GM19035 (cell line): ENCODE data around the gene OPN4.

ENCODE experiments used
- ATAC-seq: cut with Tn5 transposase; IDR thresholded peaks from one replicate; pipeline ENCODE4 v1.9.1; 2021; ENCODE audit not compliant: unreplicated experiment

OPN4 gene

DNA sequence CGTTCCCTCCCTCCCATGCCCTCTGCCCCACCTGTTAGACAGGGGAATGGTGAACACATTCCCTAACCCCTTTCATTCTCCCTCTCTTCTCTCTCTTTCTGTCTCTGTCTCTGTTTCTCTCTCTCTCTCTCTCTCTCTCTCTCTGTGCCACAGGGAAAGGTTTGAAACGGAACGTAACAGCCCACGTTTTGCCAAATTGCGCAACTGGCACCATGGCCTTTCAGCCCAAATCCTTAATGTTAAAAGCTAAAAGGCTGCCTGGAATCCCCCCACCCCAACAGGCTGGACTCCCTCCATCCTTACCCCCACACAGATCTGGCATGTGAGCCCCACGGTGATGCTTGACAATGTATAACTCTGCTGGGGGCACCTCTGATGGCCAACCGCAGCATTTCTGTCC, 44.8 kb downstream of the OPN4 start:
- ATAC-seq = no peak

- ATAC-seq = no peak
Observed at GRCh38 chr10:86699541-86699940, 45.2 kb downstream of the OPN4 start.

- no peak for ATAC-seq
Observed at GRCh38 chr10:86699991-86700840, 45.9 kb downstream of the OPN4 start.

- ATAC-seq = no peak
Observed at GRCh38 chr10:86700851-86701617, 46.7 kb downstream of the OPN4 start.

DNA sequence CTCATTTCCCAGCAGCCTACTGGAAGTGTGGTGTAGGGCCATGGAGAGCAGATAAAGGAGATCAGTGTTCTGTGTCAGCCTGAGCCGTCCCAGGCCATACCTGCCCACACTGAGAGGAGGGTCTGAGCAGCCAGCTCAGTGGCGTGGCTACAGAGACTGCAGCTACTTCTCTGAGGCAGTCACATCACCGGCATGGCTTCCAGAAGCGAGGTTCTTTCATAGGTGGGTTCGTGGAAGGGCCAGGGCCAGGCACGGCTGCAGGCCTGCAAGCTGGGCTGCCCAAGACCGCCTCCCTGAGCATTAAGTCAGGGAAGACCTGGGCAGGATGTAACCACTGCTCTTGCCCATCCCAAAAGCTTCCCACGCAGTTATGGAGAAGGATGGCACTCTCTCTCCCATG, 48.8 kb downstream of the OPN4 start:
- no peak for ATAC-seq

DNA sequence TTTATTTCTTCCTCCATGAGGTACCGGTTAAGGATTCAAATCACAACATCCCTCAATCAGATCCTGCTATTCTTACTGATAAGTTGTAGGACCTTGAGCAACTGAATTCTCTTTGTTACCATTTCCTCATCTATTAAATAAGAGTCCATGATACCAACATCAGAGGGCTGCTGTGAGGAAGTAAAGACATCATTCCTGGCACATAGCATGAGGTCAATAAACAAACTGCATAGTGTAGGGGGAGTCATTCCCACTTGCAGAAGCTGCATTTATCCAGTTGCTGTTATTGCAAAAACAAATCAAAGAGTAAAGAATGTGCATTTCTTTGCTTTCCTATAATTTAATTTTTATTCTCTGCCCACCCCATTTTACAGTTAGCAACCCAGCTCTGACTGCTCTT, 50.8 kb downstream of the OPN4 start:
- no peak for ATAC-seq

DNA sequence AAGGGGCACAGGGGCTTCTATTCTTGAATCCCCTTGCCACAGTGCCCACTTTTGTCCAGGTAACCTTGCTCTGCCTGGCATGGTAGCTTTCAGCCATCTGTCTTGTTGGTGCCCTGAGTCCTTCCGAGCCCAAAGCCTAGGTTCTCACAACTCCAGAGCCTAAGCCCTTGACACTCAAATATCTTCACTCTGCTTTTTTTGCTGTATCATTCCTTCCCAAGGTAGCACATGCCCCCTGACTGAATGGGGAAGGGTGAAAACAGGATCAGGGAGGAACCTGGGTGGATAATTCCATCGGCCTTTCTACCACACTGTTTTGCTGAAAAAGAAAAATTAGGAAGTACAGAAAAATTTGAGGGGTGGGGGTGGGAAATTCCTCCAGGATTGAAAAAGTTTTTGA, 51.6 kb downstream of the OPN4 start:
- ATAC-seq = no peak

GRCh38 chr10:86706401-86706841, 52.1 kb downstream of the OPN4 start:
- ATAC-seq = no peak

DNA sequence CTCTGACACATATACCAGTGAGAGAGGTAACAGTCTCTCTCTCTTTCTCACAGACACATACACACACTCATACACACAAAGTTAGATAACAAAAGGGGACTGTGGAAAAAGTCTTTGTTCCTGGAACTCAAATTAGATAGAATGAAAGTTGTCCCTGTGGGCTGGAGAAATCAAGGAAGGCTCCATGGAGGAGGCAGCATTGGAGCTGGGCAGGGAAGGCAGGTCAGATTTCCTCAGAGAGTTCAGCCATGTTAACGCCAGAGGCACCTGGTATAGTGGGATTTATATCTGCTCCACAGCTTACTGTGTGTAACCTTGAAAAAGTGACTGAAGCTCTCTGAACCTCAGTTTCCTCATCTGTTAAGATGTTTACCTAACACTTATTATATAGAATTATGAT, 52.6 kb downstream of the OPN4 start:
- no peak for ATAC-seq

- no peak for ATAC-seq
Observed at GRCh38 chr10:86707505-86707904, 53.2 kb downstream of the OPN4 start.

- no peak for ATAC-seq
Observed at GRCh38 chr10:86708068-86708782, 53.9 kb downstream of the OPN4 start.

- no peak for ATAC-seq
Observed at GRCh38 chr10:86708783-86709380, 54.5 kb downstream of the OPN4 start.

DNA sequence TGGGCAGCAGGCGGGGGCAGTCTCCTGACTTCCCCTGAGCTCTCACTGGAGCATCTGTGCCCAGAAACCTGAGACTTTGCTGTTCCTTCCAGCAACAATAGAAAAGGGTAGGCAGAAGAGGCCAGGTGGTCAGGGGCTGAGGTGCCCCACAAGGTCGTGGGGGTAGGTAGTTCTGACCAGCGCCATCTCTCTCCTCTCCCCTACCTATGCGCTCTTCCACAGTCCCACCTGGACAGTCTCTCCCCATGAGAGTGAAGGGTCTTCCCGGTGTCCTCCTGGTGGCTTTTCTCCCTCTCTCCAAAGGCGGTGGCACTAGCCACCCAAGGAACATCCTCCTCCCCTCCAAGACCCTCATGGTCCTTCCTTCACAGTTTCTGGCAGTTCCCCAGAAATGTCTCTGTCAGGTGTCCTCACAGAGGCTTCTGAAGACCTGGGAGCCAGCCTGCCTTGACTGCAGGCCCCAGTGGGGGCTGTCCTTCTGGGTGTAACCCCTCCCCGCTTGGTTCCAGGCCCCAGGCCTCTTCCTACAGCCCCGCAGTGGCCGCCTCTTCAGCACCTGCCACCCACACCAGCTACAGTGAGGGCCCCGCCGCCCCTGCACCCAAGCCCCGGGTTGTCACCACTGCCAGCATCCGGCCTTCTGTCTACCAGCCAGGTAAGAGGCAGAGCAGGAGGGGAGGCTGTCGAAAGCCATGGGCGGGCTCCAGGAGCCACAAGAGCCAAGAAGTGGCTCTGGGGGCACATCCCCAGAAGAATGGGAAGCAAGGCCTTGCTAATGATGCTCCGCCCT, 55.2 kb downstream of the OPN4 start:
- ATAC-seq = no peak

- ATAC-seq = peak; percentile 85
Observed at GRCh38 chr10:86710987-86711512, 56.7 kb downstream of the OPN4 start.

DNA sequence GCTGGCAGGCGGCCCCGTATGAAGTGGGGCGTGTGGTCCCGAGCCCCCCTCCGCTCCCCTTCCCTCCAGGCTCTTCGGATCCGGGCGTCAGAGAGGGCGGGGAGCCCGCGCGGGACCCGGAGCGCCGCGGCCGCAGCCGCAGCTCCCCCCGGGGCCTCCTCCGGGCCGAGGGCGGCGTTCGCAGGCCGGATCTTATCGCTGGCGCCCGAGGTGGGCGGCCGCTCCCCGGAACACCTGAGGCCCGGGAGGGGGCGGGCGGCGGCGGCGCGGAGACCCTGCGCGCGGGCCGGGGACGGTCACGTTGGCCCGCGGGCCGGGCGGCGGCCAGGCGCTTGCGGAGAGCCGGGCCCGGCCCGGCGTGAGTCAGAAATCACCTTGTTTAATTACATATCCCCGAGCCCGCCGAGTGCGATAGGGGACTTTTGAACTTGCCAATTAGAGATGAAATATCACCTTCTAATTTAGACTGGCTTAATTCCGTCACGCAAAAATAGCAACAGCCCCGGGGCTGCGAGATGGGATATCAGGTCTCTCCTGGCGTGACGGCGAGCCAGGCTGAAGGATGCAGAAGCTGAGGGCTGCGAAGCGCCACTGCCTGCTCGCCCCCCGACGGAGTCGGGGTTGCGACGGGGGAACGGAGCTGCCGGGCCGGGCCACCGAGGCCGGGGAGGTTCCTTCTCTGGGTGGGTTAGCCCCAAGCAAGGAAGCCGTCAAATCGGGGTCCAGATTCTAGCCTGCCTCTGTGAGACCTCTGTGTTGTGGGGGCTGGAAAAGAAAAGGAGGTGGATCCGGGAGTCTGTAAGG, 57.4 kb downstream of the OPN4 start:
- ATAC-seq = peak; percentile 55

- ATAC-seq = peak; percentile 22
Observed at GRCh38 chr10:86712317-86712707, 58.0 kb downstream of the OPN4 start.

GRCh38 chr10:86715156-86715795, 60.9 kb downstream of the OPN4 start:
- ATAC-seq = no peak

DNA sequence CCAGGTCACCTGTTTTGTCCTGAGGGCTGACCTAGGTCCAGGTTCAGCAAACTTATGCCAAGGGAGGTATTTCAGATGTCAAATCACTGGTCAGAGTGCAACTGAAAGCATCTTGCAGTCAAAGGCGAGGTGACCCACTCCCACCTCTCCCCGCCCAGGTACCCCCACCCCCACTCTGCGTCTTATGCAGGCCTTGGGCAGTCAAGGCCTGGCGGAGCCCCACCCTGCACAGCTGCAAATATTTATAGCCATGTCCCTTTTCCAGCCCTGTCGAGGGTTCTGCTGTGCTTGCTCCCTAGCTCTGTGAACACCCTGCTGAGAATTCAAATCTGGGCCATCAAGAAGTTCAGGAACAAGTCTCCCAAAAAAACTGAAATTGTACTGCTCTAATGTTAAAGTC, 61.5 kb downstream of the OPN4 start:
- no peak for ATAC-seq
